HepG2 (cell line): ENCODE data around the gene RFX2. TPM values are rescaled to one million over a fixed set of nuclear protein-coding genes. Genes with fewer than 3 reads are reported as not detected.
A peak's percentile ranks its signal among the peaks of the same experiment; 100 is the strongest.

ENCODE experiments used
- FOXA3 ChIP-seq: IDR thresholded peaks from 2 replicates; pipeline ENCODE4 v1.6.1; 2016; ENCODE audit warnings: missing genetic modification reagents, missing compliant biosample characterization
- ISL2 ChIP-seq: sonication (generic); formaldehyde crosslinking; IDR thresholded peaks from 2 replicates; pipeline ENCODE4 v1.5.0; 2020; ENCODE audit warnings: missing genetic modification reagents
- MAFF ChIP-seq: IDR thresholded peaks from 2 replicates; pipeline ENCODE4 v1.6.1; 2011; ENCODE audit warnings: low read depth, low read length, improper control_type of control experiment
- NFATC3 ChIP-seq: sonication (generic); formaldehyde crosslinking; IDR thresholded peaks from 2 replicates; pipeline ENCODE4 v1.5.1; 2020; ENCODE audit warnings: mild to moderate bottlenecking, missing genetic modification reagents
- STAG1 ChIP-seq: sonication (generic); formaldehyde crosslinking; IDR thresholded peaks from 2 replicates; pipeline ENCODE4 v1.4.0; 2020; ENCODE audit warnings: missing genetic modification reagents
- ZNF263 ChIP-seq: sonication (generic); formaldehyde crosslinking; IDR thresholded peaks from 2 replicates; pipeline ENCODE4 v1.4.0; 2020; ENCODE audit warnings: missing genetic modification reagents
- ZNF816 ChIP-seq: sonication (generic); formaldehyde crosslinking; IDR thresholded peaks from 2 replicates; pipeline ENCODE4 v1.8.0; 2022; ENCODE audit warnings: missing genetic modification reagents, mild to moderate bottlenecking, borderline replicate concordance
- ZSCAN22 ChIP-seq: sonication (generic); formaldehyde crosslinking; IDR thresholded peaks from 2 replicates; pipeline ENCODE4 v1.4.0; 2020; ENCODE audit warnings: mild to moderate bottlenecking, missing genetic modification reagents
- polyA plus RNA-seq, 8 experiments: library from polyadenylated mRNA; depleted of rRNA in 3 of 8; stranded (reverse) in 7 of 8; unstranded in 1 of 8; fragments of >200 nt; fragmentation: Illumina TruSeq in 4 of 8; extraction: Trizol in 4 of 8; gene quantifications; 2 replicates each; pipeline versions ENCODE4 v1.2.1 to v1.2.3, GENCODE V29; 2011 to 2016; ENCODE audit warnings: low read depth in 4 of 8, missing spikeins in 1 of 8, mixed read lengths in 1 of 8; ENCODE audit not compliant: insufficient read depth in 1 of 8
- total RNA-seq, 5 experiments: library from RNA; depleted of rRNA; stranded (reverse); fragments of >200 nt; fragmentation: Illumina TruSeq; extraction: Trizol; gene quantifications; 2 replicates each; pipeline ENCODE4 v1.2.3, GENCODE V29; 2016; ENCODE audit warnings: low read depth in 1 of 5
- TF ChIP-seq, protein P1 (sequence below): sonication (generic); formaldehyde crosslinking; conservative IDR thresholded peaks from 2 replicates; pipeline ENCODE4 v1.4.0; 2020; ENCODE audit warnings: mild to moderate bottlenecking, missing genetic modification reagents, moderate library complexity
- TF ChIP-seq, protein P2 (sequence below), 2 experiments: sonication (generic) in 1 of 2; formaldehyde crosslinking in 1 of 2; IDR thresholded peaks; 2 replicates each; pipeline versions ENCODE4 v1.6.1 to v1.9.0; 2014 to 2022; ENCODE audit warnings: antibody characterized with exemption in 1 of 2, borderline replicate concordance in 1 of 2, inconsistent platforms in 1 of 2, low read depth in 1 of 2, missing genetic modification reagents in 1 of 2

The RFX2 gene
- total and polyA plus RNA-seq, 2 of the 13 experiments (the other 11 are each of a cell fraction or from before 2014, with no cell fraction given): 2.8 to 3.3 TPM

GRCh38 chr19:5967994-5968430 lies 142.3 kb downstream of the RFX2 start (continued):
- TF ChIP-seq, protein P1, sequence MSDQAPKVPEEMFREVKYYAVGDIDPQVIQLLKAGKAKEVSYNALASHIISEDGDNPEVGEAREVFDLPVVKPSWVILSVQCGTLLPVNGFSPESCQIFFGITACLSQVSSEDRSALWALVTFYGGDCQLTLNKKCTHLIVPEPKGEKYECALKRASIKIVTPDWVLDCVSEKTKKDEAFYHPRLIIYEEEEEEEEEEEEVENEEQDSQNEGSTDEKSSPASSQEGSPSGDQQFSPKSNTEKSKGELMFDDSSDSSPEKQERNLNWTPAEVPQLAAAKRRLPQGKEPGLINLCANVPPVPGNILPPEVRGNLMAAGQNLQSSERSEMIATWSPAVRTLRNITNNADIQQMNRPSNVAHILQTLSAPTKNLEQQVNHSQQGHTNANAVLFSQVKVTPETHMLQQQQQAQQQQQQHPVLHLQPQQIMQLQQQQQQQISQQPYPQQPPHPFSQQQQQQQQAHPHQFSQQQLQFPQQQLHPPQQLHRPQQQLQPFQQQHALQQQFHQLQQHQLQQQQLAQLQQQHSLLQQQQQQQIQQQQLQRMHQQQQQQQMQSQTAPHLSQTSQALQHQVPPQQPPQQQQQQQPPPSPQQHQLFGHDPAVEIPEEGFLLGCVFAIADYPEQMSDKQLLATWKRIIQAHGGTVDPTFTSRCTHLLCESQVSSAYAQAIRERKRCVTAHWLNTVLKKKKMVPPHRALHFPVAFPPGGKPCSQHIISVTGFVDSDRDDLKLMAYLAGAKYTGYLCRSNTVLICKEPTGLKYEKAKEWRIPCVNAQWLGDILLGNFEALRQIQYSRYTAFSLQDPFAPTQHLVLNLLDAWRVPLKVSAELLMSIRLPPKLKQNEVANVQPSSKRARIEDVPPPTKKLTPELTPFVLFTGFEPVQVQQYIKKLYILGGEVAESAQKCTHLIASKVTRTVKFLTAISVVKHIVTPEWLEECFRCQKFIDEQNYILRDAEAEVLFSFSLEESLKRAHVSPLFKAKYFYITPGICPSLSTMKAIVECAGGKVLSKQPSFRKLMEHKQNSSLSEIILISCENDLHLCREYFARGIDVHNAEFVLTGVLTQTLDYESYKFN (CRISPR knock-in tag): 0 out of 2 replicates have a peak, but pooled peaks have one; percentile 19
- TF ChIP-seq STAG1 (CRISPR knock-in tag) (peak; percentile 66), FOXA3 (peak; percentile 34), MAFF (peak; percentile 94), NFATC3 (CRISPR knock-in tag) (no peak), ISL2 (0 out of 2 replicates have a peak, but pooled peaks have one; percentile 26), ZNF263 (CRISPR knock-in tag) (0 out of 2 replicates have a peak, but pooled peaks have one; percentile 32), ZNF816 (CRISPR knock-in tag) (no peak), ZSCAN22 (CRISPR knock-in tag) (no peak)
- TF ChIP-seq, protein P2, sequence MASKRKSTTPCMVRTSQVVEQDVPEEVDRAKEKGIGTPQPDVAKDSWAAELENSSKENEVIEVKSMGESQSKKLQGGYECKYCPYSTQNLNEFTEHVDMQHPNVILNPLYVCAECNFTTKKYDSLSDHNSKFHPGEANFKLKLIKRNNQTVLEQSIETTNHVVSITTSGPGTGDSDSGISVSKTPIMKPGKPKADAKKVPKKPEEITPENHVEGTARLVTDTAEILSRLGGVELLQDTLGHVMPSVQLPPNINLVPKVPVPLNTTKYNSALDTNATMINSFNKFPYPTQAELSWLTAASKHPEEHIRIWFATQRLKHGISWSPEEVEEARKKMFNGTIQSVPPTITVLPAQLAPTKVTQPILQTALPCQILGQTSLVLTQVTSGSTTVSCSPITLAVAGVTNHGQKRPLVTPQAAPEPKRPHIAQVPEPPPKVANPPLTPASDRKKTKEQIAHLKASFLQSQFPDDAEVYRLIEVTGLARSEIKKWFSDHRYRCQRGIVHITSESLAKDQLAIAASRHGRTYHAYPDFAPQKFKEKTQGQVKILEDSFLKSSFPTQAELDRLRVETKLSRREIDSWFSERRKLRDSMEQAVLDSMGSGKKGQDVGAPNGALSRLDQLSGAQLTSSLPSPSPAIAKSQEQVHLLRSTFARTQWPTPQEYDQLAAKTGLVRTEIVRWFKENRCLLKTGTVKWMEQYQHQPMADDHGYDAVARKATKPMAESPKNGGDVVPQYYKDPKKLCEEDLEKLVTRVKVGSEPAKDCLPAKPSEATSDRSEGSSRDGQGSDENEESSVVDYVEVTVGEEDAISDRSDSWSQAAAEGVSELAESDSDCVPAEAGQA (IDR thresholded peaks at IDR 0.05; ENCODE audit: low read depth): no peak
- TF ChIP-seq, protein P2 (CRISPR knock-in tag; IDR thresholded peaks at IDR 0.05; ENCODE audit: borderline replicate concordance): no peak
